NB4 (cell line): ENCODE results near the gene TRMT2B.
"Not testable (repeated sequence)": the region's sequence is repeated elsewhere in the genome, so short reads cannot be mapped to it uniquely, and the experiment has no call there.

Experiments
- DNase-seq: peaks from one replicate; pipeline ENCODE4 v3.0.0; 2010; ENCODE audit warnings: low read depth
- H3K4me3 ChIP-seq: one replicate; pipeline ENCODE4 v1.5.1; 2011; ENCODE audit warnings: mild to moderate bottlenecking, low read depth, low read length, moderate library complexity
- CTCF ChIP-seq: IDR thresholded peaks from one replicate; pipeline ENCODE4 v1.5.1; 2012; ENCODE audit warnings: low read depth, low read length
- MAX ChIP-seq: IDR thresholded peaks from 2 replicates; pipeline ENCODE4 v1.6.1; 2011; ENCODE audit warnings: low read depth, low read length
- MYC ChIP-seq: IDR thresholded peaks from 2 replicates; pipeline ENCODE4 v1.6.1; 2011; ENCODE audit warnings: low read depth, low read length
- POLR2A ChIP-seq: IDR thresholded peaks from 2 replicates; pipeline ENCODE4 v1.6.1; 2011; ENCODE audit warnings: mild to moderate bottlenecking; ENCODE audit not compliant: insufficient read length; ENCODE audit errors: extremely low read depth

TRMT2B gene

GRCh38 chrX:100990139-100990538, 61.8 kb downstream of the TRMT2B start:
- H3K4me3 ChIP-seq: no peak overlapping the region
- no peak for DNase-seq
- TF ChIP-seq MAX (no peak), MYC (no peak), POLR2A (no peak), CTCF (no peak)

GRCh38 chrX:100984818-100985217, 67.1 kb downstream of the TRMT2B start:
- H3K4me3 ChIP-seq: no peak overlapping the region
- TF ChIP-seq POLR2A (no peak), MYC (no peak), MAX (no peak), CTCF (no peak)
- DNase-seq: no peak

GRCh38 chrX:100981498-100981845, 70.4 kb downstream of the TRMT2B start:
- DNase-seq, H3K4me3 ChIP-seq: not testable (repeated sequence)

- no peak for DNase-seq
- no peak overlapping the region for H3K4me3 ChIP-seq
- TF ChIP-seq CTCF (no peak), MAX (no peak), POLR2A (no peak), MYC (no peak)
Measured at GRCh38 chrX:100980608-100981497, 71.1 kb downstream of the TRMT2B start.

GRCh38 chrX:100979881-100980607, 71.9 kb downstream of the TRMT2B start:
- TF ChIP-seq MAX (no peak), POLR2A (no peak), CTCF (no peak), MYC (no peak)
- H3K4me3 ChIP-seq: no peak overlapping the region
- peak; percentile 11 for DNase-seq

GRCh38 chrX:100976211-100976610, 75.7 kb downstream of the TRMT2B start:
- DNase-seq: no peak
- no peak overlapping the region for H3K4me3 ChIP-seq
- no peak for TF ChIP-seq MYC
- TF ChIP-seq MAX: no peak
- TF ChIP-seq CTCF: no peak
- TF ChIP-seq POLR2A: no peak
